Karpas-422 (cell line): ENCODE data around the gene HS6ST3. TPM values are rescaled to one million over a fixed set of nuclear protein-coding genes. Genes with fewer than 3 reads are reported as not detected.
"Not testable (repeated sequence)": the region's sequence is repeated elsewhere in the genome, so short reads cannot be mapped to it uniquely, and the experiment has no call there.

ENCODE experiments used
- DNase-seq: peaks from one replicate; pipeline ENCODE4 v3.0.0-alpha.2; 2015
- H2AFZ ChIP-seq: fragments of 200-600 bp; sonication (generic); 2 replicates; pipeline ENCODE4 v1.6.1; 2014; ENCODE audit warnings: antibody characterized with exemption, low read length, mixed read lengths
- H3K27ac ChIP-seq: fragments of 200-600 bp; sonication (generic); 2 replicates; pipeline ENCODE4 v1.5.1; 2014; ENCODE audit warnings: mild to moderate bottlenecking, low read length, moderate library complexity
- H3K27me3 ChIP-seq: fragments of 200-600 bp; sonication (generic); 2 replicates; pipeline ENCODE4 v1.6.1; 2014; ENCODE audit warnings: low read length, mixed read lengths
- H3K36me3 ChIP-seq: fragments of 200-600 bp; sonication (generic); 2 replicates; pipeline ENCODE4 v1.6.1; 2014; ENCODE audit warnings: low read length, mixed read lengths; ENCODE audit not compliant: insufficient read depth
- H3K4me1 ChIP-seq: fragments of 200-600 bp; sonication (generic); 2 replicates; pipeline ENCODE4 v1.6.1; 2014; ENCODE audit warnings: mild to moderate bottlenecking, low read length, mixed read lengths
- H3K4me2 ChIP-seq: fragments of 200-600 bp; sonication (generic); 2 replicates; pipeline ENCODE4 v1.6.1; 2014; ENCODE audit warnings: low read length, low read depth, mild to moderate bottlenecking; ENCODE audit not compliant: poor library complexity, severe bottlenecking
- H3K4me3 ChIP-seq: fragments of 200-600 bp; sonication (generic); 2 replicates; pipeline ENCODE4 v1.5.1; 2014; ENCODE audit warnings: mild to moderate bottlenecking, antibody characterized with exemption, low read length, mixed read lengths
- H3K79me2 ChIP-seq: fragments of 200-600 bp; sonication (generic); 2 replicates; pipeline ENCODE4 v1.6.1; 2014; ENCODE audit warnings: mild to moderate bottlenecking, low read length, mixed read lengths
- H3K9ac ChIP-seq: fragments of 200-600 bp; sonication (generic); 2 replicates; pipeline ENCODE4 v1.6.0; 2014; ENCODE audit warnings: low read length
- H3K9me2 ChIP-seq: fragments of 200-600 bp; sonication (generic), shearing (Covaris generic); replicated peaks from 2 replicates; pipeline ENCODE4 v1.6.0; 2014; ENCODE audit warnings: mild to moderate bottlenecking, low read length, moderate library complexity; ENCODE audit not compliant: insufficient read depth
- H3K9me3 ChIP-seq: fragments of 300-700, 200-600 bp; sonication (generic); 2 replicates; pipeline ENCODE4 v1.6.1; 2014; ENCODE audit warnings: low read length, mixed read lengths
- H4K20me1 ChIP-seq: fragments of 200-600 bp; sonication (generic); 2 replicates; pipeline ENCODE4 v1.6.1; 2014; ENCODE audit warnings: mild to moderate bottlenecking, antibody characterized with exemption, low read length, low read depth; ENCODE audit not compliant: insufficient read depth
- total RNA-seq: library from RNA; depleted of rRNA; stranded (reverse); fragments of >200 nt; shearing (Covaris generic); gene quantifications from 2 replicates; pipeline ENCODE4 v1.2.3, GENCODE V29; 2014; ENCODE audit warnings: low replicate concordance

The HS6ST3 gene
- total RNA-seq, 1 experiment from 2014 or later, result not detected

- no peaks in the 10 kb centered on the region for H3K9me3 ChIP-seq
- no peak overlapping the region for H3K9ac ChIP-seq
- H3K4me1 ChIP-seq, result no peaks in the 10 kb centered on the region
- H2AFZ ChIP-seq, result no peak overlapping the region
- H3K4me3 ChIP-seq, result no peak overlapping the region
- H3K27me3 ChIP-seq, result peaks cover 3% of the 10 kb centered on the region; the same call in 1 of the 2 replicates
- DNase-seq, result no peak
- no peaks in the 10 kb centered on the region for H3K79me2 ChIP-seq
- H4K20me1 ChIP-seq, result no peaks in the 10 kb centered on the region
- H3K4me2 ChIP-seq, result no peak overlapping the region
- H3K9me2 ChIP-seq, result no peaks in the 10 kb centered on the region
- no peak overlapping the region for H3K27ac ChIP-seq
- no peaks in the 10 kb centered on the region for H3K36me3 ChIP-seq
These were observed 401.2 kb downstream of the HS6ST3 start for GRCh38 chr13:96491103-96491502.

DNA sequence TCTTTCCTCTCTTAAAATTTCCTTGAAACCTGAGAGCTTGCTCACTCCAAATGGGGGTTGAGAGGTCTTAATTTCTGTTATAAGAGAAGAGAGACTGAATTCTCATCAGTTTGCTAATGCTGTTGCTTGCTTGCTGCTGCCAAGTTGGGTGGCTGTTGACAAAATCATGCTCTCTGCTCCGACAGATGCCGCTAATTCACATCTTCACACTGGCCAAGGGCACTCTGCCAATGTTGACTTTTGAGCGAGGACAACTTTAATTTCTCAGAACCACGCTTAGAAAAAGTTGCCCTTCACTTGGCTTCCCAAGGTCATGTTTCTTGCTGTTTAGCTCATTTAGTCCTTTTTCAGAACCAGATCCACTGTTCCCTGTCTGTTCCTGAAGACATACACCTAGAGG lies 402.9 kb downstream of the HS6ST3 start:
- Histone ChIP-seq H3K4me1 (no peaks in the 10 kb centered on the region), H3K4me3 (no peak overlapping the region), H3K36me3 (no peaks in the 10 kb centered on the region), H3K9me2 (no peaks in the 10 kb centered on the region), H3K4me2 (no peak overlapping the region), H3K9ac (no peak overlapping the region), H3K9me3 (no peaks in the 10 kb centered on the region), H3K27ac (no peak overlapping the region), H2AFZ (no peak overlapping the region), H3K79me2 (no peaks in the 10 kb centered on the region), H4K20me1 (no peaks in the 10 kb centered on the region), H3K27me3 (peaks cover 3% of the 10 kb centered on the region; the same call in 1 of the 2 replicates)
- DNase-seq, result no peak

- Histone ChIP-seq H3K9ac (no peak overlapping the region), H3K9me2 (no peaks in the 10 kb centered on the region), H2AFZ (no peak overlapping the region), H3K79me2 (no peaks in the 10 kb centered on the region), H3K27ac (no peak overlapping the region), H3K36me3 (no peaks in the 10 kb centered on the region), H3K4me2 (no peak overlapping the region), H3K4me3 (no peak overlapping the region), H3K9me3 (no peaks in the 10 kb centered on the region), H3K27me3 (no peaks in the 10 kb centered on the region), H3K4me1 (no peaks in the 10 kb centered on the region), H4K20me1 (no peaks in the 10 kb centered on the region)
- no peak for DNase-seq
These were observed 409.7 kb downstream of the HS6ST3 start for GRCh38 chr13:96499656-96500055.

- DNase-seq, result no peak
- Histone ChIP-seq H3K79me2 (no peaks in the 10 kb centered on the region), H4K20me1 (no peaks in the 10 kb centered on the region), H3K36me3 (no peaks in the 10 kb centered on the region), H3K4me1 (no peaks in the 10 kb centered on the region), H3K4me3 (no peak overlapping the region), H2AFZ (no peak overlapping the region), H3K4me2 (no peak overlapping the region), H3K27me3 (no peaks in the 10 kb centered on the region), H3K9me3 (no peaks in the 10 kb centered on the region), H3K27ac (no peak overlapping the region), H3K9ac (no peak overlapping the region), H3K9me2 (no peaks in the 10 kb centered on the region)
These were observed 411.0 kb downstream of the HS6ST3 start for GRCh38 chr13:96500953-96501352.

GRCh38 chr13:96503481-96503880 lies 413.6 kb downstream of the HS6ST3 start:
- Histone ChIP-seq H3K9me2 (no peaks in the 10 kb centered on the region), H3K4me3 (no peak overlapping the region), H3K4me2 (no peak overlapping the region), H3K9me3 (no peaks in the 10 kb centered on the region), H3K27ac (no peak overlapping the region), H2AFZ (no peak overlapping the region), H4K20me1 (no peaks in the 10 kb centered on the region), H3K4me1 (no peaks in the 10 kb centered on the region), H3K9ac (no peak overlapping the region), H3K27me3 (no peaks in the 10 kb centered on the region), H3K79me2 (no peaks in the 10 kb centered on the region), H3K36me3 (no peaks in the 10 kb centered on the region)
- DNase-seq, result no peak

- Histone ChIP-seq H3K36me3 (no peaks in the 10 kb centered on the region), H4K20me1 (no peaks in the 10 kb centered on the region), H3K4me2 (no peak overlapping the region), H3K4me3 (no peak overlapping the region), H3K27ac (no peak overlapping the region), H3K27me3 (no peaks in the 10 kb centered on the region), H3K9me3 (no peaks in the 10 kb centered on the region), H3K9ac (no peak overlapping the region), H3K4me1 (no peaks in the 10 kb centered on the region), H3K79me2 (no peaks in the 10 kb centered on the region), H2AFZ (no peak overlapping the region), H3K9me2 (no peaks in the 10 kb centered on the region)
- peak; percentile 34 for DNase-seq
These were observed 421.7 kb downstream of the HS6ST3 start for GRCh38 chr13:96511587-96511986.

DNA sequence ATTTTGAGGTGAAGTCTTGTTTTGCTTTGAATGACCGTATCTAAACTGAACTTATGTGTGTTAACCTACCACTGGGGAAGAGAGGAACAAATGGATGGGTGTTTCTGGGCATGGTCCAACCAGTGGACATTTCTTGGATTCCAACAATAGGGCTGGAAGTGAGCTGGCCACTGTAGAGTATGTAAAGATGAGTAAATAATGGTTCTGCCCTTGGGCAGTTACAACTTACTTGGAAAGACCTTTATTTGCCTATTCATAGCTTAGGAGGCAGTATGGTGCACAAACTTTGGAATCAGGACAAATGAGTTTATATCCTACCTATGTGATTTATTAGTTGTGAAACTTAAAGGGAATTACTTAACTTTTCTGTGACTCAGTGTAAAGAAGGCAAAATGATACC lies 429.5 kb downstream of the HS6ST3 start:
- H3K9me2 ChIP-seq, result no peaks in the 10 kb centered on the region; the same call in 1 of the 2 replicates
- H4K20me1 ChIP-seq, result no peaks in the 10 kb centered on the region
- no peak overlapping the region for H3K4me3 ChIP-seq
- H3K9ac ChIP-seq, result no peak overlapping the region
- no peaks in the 10 kb centered on the region for H3K4me1 ChIP-seq
- no peaks in the 10 kb centered on the region for H3K9me3 ChIP-seq
- H3K27ac ChIP-seq, result no peak overlapping the region
- no peak overlapping the region for H2AFZ ChIP-seq
- H3K79me2 ChIP-seq, result no peaks in the 10 kb centered on the region
- H3K4me2 ChIP-seq, result no peak overlapping the region
- DNase-seq, result no peak
- H3K36me3 ChIP-seq, result no peaks in the 10 kb centered on the region
- H3K27me3 ChIP-seq, result no peaks in the 10 kb centered on the region

DNA sequence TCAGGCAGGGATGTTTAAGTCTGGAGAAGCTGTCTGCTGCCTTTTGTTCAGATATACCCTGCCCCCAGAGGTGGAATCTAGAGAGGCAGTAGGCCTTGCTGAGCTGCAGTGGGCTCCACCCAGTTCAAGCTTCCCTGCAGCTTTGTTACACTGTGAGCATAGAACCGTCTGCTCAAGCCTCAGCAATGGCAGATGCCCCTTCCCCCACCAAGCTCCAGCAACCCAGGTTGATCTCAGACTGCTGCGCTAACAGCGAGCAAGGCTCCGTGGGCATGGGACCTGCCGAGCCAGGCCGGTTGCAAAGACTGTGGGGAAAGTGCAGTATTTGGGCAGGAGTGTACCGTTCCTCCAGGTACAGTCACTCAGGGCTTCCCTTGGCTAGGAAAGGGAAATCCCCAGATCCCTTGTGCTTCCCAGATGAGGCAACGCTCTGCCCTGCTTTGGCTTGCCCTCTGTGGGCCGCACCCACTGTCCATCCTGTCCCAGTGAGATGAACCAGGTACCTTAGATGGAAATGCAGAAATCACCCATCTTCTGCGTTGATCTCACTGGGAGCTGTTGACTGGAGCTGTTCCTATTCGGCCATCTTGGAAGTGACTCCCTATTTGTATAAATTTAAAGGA lies 434.6 kb downstream of the HS6ST3 start:
- DNase-seq, H3K27ac ChIP-seq, H3K9me3 ChIP-seq, H4K20me1 ChIP-seq, H2AFZ ChIP-seq, H3K9ac ChIP-seq, H3K4me1 ChIP-seq, H3K9me2 ChIP-seq, H3K79me2 ChIP-seq, H3K4me2 ChIP-seq, H3K36me3 ChIP-seq, H3K27me3 ChIP-seq, H3K4me3 ChIP-seq: not testable (repeated sequence)
